Osteoblast (primary cell): ENCODE results near the gene KRIT1. TPM values are rescaled to one million over a fixed set of nuclear protein-coding genes. Genes with fewer than 3 reads are reported as not detected.

Experiments used
- DNase-seq: peaks from one replicate; pipeline ENCODE4 v3.0.0; 2011; ENCODE audit warnings: low spot score, mixed read lengths; ENCODE audit not compliant: insufficient read length; ENCODE audit errors: missing footprints
- H2AFZ ChIP-seq: 2 replicates; pipeline ENCODE4 v1.6.0; 2011; ENCODE audit warnings: mild to moderate bottlenecking, low read length
- H3K27ac ChIP-seq: 2 replicates; pipeline ENCODE4 v1.5.1; 2011; ENCODE audit warnings: mild to moderate bottlenecking, low read depth, low read length, moderate library complexity
- H3K27me3 ChIP-seq: 2 replicates; pipeline ENCODE4 v1.6.0; 2012; ENCODE audit warnings: mild to moderate bottlenecking, control low read depth, inconsistent platforms, low read length, moderate library complexity; ENCODE audit not compliant: insufficient read depth
- H3K36me3 ChIP-seq: 2 replicates; pipeline ENCODE4 v1.5.1; 2011; ENCODE audit warnings: mild to moderate bottlenecking, low read length, control low read depth, moderate library complexity; ENCODE audit not compliant: insufficient read depth
- H3K4me1 ChIP-seq: 2 replicates; pipeline ENCODE4 v1.5.1; 2011; ENCODE audit warnings: mild to moderate bottlenecking, low read length, control low read depth, moderate library complexity; ENCODE audit not compliant: insufficient read depth
- H3K4me2 ChIP-seq: 2 replicates; pipeline ENCODE4 v1.6.0; 2011; ENCODE audit warnings: mild to moderate bottlenecking, low read length; ENCODE audit not compliant: insufficient read depth
- H3K4me3 ChIP-seq: fragments of 200-600 bp; sonication (generic); 3 replicates; pipeline ENCODE4 v1.5.1; 2012; ENCODE audit warnings: mild to moderate bottlenecking, low read length, inconsistent platforms; ENCODE audit not compliant: insufficient read depth
- H3K79me2 ChIP-seq: 2 replicates; pipeline ENCODE4 v1.6.0; 2012; ENCODE audit warnings: mild to moderate bottlenecking, low read length, control low read depth, inconsistent platforms; ENCODE audit not compliant: insufficient read depth
- H3K9me3 ChIP-seq: 2 replicates; pipeline ENCODE4 v1.5.1; 2011; ENCODE audit warnings: low read depth, low read length, control low read depth
- H4K20me1 ChIP-seq: 2 replicates; pipeline ENCODE4 v1.6.0; 2012; ENCODE audit warnings: mild to moderate bottlenecking, low read length, control low read depth; ENCODE audit not compliant: insufficient read depth
- total RNA-seq: library from RNA; depleted of rRNA; stranded (reverse); fragments of >200 nt; gene quantifications from 2 replicates; pipeline ENCODE4 v1.2.3, GENCODE V29; 2012
- TF ChIP-seq, protein P1 (sequence below): IDR thresholded peaks from 2 replicates; pipeline ENCODE4 v1.5.1; 2011; ENCODE audit warnings: mild to moderate bottlenecking, low read depth, low read length, moderate library complexity; ENCODE audit errors: extremely low read depth

Gene KRIT1
- total RNA-seq, 1 donor, result 47.8 TPM

DNA sequence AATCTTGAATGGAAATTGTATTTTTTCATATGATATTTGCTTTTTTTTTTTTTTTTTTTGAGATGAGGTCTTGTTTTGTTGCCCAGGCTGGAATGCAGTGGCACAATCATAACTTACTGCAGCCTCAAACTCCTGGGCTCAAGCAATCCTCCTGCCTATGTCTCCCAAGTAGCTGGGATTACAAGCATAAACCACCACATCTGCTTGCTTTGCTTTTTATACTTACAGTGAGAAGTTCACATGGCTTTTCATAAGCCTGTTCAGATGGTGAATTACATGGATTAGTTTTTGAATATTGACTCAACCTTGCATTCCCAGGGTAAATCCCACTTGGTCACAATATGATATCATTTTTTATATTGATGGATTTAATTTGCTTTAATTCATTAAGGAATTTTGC lies 88.7 kb downstream of the KRIT1 start:
- TF ChIP-seq, protein P1, sequence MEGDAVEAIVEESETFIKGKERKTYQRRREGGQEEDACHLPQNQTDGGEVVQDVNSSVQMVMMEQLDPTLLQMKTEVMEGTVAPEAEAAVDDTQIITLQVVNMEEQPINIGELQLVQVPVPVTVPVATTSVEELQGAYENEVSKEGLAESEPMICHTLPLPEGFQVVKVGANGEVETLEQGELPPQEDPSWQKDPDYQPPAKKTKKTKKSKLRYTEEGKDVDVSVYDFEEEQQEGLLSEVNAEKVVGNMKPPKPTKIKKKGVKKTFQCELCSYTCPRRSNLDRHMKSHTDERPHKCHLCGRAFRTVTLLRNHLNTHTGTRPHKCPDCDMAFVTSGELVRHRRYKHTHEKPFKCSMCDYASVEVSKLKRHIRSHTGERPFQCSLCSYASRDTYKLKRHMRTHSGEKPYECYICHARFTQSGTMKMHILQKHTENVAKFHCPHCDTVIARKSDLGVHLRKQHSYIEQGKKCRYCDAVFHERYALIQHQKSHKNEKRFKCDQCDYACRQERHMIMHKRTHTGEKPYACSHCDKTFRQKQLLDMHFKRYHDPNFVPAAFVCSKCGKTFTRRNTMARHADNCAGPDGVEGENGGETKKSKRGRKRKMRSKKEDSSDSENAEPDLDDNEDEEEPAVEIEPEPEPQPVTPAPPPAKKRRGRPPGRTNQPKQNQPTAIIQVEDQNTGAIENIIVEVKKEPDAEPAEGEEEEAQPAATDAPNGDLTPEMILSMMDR, result no peak
- no peak for DNase-seq
- H3K27ac ChIP-seq, result no peak overlapping the region
- H3K36me3 ChIP-seq, result no peaks in the 10 kb centered on the region
- H3K4me2 ChIP-seq, result no peak overlapping the region
- H4K20me1 ChIP-seq, result no peaks in the 10 kb centered on the region
- peaks cover 28% of the 10 kb centered on the region for H3K4me1 ChIP-seq
- no peaks in the 10 kb centered on the region for H3K79me2 ChIP-seq
- no peaks in the 10 kb centered on the region for H3K27me3 ChIP-seq
- no peak overlapping the region for H3K4me3 ChIP-seq
- no peaks in the 10 kb centered on the region for H3K9me3 ChIP-seq
- no peak overlapping the region for H2AFZ ChIP-seq

DNA sequence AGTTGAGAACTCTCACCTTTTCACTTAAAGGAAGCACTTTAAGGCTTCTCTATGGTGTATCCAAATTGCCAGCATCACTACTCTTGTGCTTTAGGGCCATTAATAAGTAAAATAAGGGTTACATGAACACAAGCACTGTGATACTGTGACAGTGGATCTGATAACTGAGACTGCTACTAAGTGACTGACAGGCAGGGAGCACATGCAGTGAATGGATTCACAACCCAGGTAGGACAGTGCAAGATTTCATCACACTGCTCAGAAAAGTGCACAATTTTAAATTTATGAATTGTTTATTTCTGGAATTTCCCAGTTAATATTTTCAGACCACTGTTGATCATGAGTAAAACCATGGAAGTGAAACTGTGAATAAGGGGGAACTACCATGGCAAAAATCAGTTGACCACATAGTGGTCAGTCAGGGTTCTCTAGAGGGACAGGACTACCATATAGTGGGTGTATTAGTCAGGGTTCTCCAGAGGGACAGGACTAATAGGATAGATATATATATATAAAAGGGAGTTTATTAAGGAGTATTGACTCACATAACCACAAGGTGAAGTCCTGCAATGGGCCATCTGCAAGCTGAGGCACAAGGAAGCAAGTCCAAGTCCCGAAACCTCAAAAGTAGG lies 90.5 kb downstream of the KRIT1 start:
- Histone ChIP-seq H3K36me3 (no peaks in the 10 kb centered on the region), H3K4me2 (no peak overlapping the region), H3K4me1 (peaks cover 28% of the 10 kb centered on the region), H4K20me1 (no peaks in the 10 kb centered on the region), H3K79me2 (no peaks in the 10 kb centered on the region), H2AFZ (no peak overlapping the region), H3K4me3 (no peak overlapping the region), H3K27me3 (no peaks in the 10 kb centered on the region), H3K9me3 (no peaks in the 10 kb centered on the region), H3K27ac (no peak overlapping the region)
- TF ChIP-seq, protein P1, result no peak
- DNase-seq, result no peak

DNA sequence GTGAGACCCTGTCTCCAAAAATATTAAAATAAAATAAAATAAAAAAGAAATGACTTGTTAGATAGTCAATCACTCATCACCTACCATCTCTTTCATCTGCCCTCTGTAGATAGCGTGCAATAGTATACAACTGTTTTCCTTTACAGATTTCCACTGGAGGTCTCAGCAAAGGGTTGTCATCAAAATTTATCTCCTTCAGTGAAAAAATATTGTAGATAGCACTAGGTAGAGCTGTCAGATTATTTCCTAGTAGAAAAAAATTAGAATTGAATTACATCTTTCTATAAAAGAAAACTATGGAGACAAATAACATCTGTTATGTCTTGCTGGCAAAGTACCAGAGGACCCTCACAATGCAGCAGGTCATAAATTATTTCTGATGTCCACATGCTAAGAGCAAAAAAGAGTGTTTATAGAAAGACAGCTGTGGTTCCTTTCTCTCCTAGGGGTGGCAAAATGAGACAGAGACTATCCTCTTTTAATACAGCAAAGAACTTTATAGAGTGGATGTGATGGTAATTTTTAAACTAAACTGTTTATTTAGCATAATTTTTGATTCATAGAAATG lies 95.2 kb downstream of the KRIT1 start:
- TF ChIP-seq, protein P1, result no peak

DNA sequence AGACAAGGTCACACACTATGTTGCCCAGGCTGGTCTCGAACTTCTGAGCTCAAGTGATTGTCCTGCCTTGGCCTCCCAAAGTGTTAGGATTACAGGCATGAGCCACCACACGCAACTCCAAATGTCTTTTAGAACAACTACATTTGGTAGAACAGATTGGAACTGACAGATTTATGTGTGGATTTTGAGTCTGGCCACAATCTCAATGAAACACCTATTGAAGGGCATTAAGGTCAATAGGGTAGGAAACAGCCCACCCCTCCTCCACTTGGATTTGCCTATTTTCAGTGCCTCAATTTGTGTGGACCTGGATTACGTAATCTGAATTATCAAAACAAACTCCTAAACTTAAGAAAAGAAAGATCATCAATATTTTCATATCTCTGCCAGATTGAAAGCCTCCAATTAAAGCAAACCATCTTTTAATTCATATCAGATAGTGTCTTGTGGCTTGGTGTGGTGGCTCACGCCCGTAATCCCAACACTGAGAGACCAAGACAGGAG lies 95.9 kb downstream of the KRIT1 start:
- Histone ChIP-seq H4K20me1 (no peaks in the 10 kb centered on the region), H3K4me2 (no peak overlapping the region), H3K79me2 (no peaks in the 10 kb centered on the region), H3K9me3 (no peaks in the 10 kb centered on the region), H2AFZ (no peak overlapping the region), H3K36me3 (no peaks in the 10 kb centered on the region), H3K27ac (no peak overlapping the region), H3K4me1 (no peaks in the 10 kb centered on the region), H3K27me3 (no peaks in the 10 kb centered on the region), H3K4me3 (no peak overlapping the region)
- TF ChIP-seq, protein P1, result no peak
- no peak for DNase-seq

More for the DNA sequence above, 95.2 kb downstream of the KRIT1 start:
- Histone ChIP-seq H3K4me3 (no peak overlapping the region), H3K27ac (no peak overlapping the region), H3K4me1 (no peaks in the 10 kb centered on the region), H3K4me2 (no peak overlapping the region), H2AFZ (no peak overlapping the region), H3K36me3 (no peaks in the 10 kb centered on the region), H3K79me2 (no peaks in the 10 kb centered on the region), H4K20me1 (no peaks in the 10 kb centered on the region), H3K27me3 (no peaks in the 10 kb centered on the region), H3K9me3 (no peaks in the 10 kb centered on the region)
- DNase-seq, result no peak
